ENCODE data around the gene AGMO. TPM values are rescaled to one million over a fixed set of nuclear protein-coding genes. Genes with fewer than 3 reads are reported as not detected.

Gene AGMO
- total RNA-seq, 1 experiment from 2014 or later = 0.77 TPM

- no peak for TF ChIP-seq MXD4 (CRISPR knock-in tag; IDR thresholded peaks at IDR 0.05; ENCODE audit: borderline replicate concordance)
- no peak for TF ChIP-seq ZSCAN18 (CRISPR knock-in tag; IDR thresholded peaks at IDR 0.05)
- no peak for TF ChIP-seq E2F4 (CRISPR knock-in tag; IDR thresholded peaks at IDR 0.05; ENCODE audit: borderline replicate concordance, low read depth)
- TF ChIP-seq CBFB (CRISPR knock-in tag; IDR thresholded peaks at IDR 0.05; ENCODE audit: low read depth) = no peak
- TF ChIP-seq ZNF138 (CRISPR knock-in tag; conservative IDR thresholded peaks at IDR 0.05) = no peak
- no peak for TF ChIP-seq PRDM15 (CRISPR knock-in tag; IDR thresholded peaks at IDR 0.05)
- no peak for TF ChIP-seq ZNF423 (CRISPR knock-in tag; IDR thresholded peaks at IDR 0.05)
- no peak for TF ChIP-seq STAT6 (CRISPR knock-in tag; conservative IDR thresholded peaks at IDR 0.05; ENCODE audit: low read depth)
- no peak for TF ChIP-seq ELF4 (CRISPR knock-in tag; IDR thresholded peaks at IDR 0.05; ENCODE audit: low read depth)
Measured at GRCh38 chr7:15214976-15215375, 346.8 kb downstream of the AGMO start (continued).

GRCh38 chr7:15213093-15213492 lies 348.7 kb downstream of the AGMO start:
- Mint-ChIP-seq H3K36me3 (no peaks in the 10 kb centered on the region), H3K4me1 (peaks cover 10% of the 10 kb centered on the region), H3K9me3 (no peaks in the 10 kb centered on the region), H3K27me3 (ENCODE audit: low read depth) (no peaks in the 10 kb centered on the region), H3K4me3 (no peak overlapping the region), H3K27ac (no peak overlapping the region)
- TF ChIP-seq FOXP4 (CRISPR knock-in tag; IDR thresholded peaks at IDR 0.05) (no peak), SP1 (CRISPR knock-in tag; conservative IDR thresholded peaks at IDR 0.05) (no peak), ATF1 (CRISPR knock-in tag; IDR thresholded peaks at IDR 0.05) (no peak), MXD4 (CRISPR knock-in tag; IDR thresholded peaks at IDR 0.05; ENCODE audit: borderline replicate concordance) (no peak), ATF2 (CRISPR knock-in tag; IDR thresholded peaks at IDR 0.05; ENCODE audit: borderline replicate concordance, low read depth) (no peak), SMAD4 (CRISPR knock-in tag; IDR thresholded peaks at IDR 0.05) (no peak), ZNF423 (CRISPR knock-in tag; IDR thresholded peaks at IDR 0.05) (no peak), FOXP1 (CRISPR knock-in tag; IDR thresholded peaks at IDR 0.05; ENCODE audit: borderline replicate concordance) (no peak), ATF3 (CRISPR knock-in tag; conservative IDR thresholded peaks at IDR 0.05) (no peak)
- ChIA-PET POLR2A (no interaction called here), CTCF (no interaction called here)
- DNase-seq (ENCODE audit: low spot score) = no peak
- no peak for ATAC-seq
